Astrocyte (in vitro differentiated cells and primary cell): ENCODE data around the gene DBF4. TPM values are rescaled to one million over a fixed set of nuclear protein-coding genes. Genes with fewer than 3 reads are reported as not detected.
"Not testable (repeated sequence)": the region's sequence is repeated elsewhere in the genome, so short reads cannot be mapped to it uniquely, and the experiment has no call there.

Source experiments
- DNase-seq: peaks from one replicate; pipeline ENCODE4 v3.0.0-alpha.2; 2010; ENCODE audit warnings: low read depth
- FAIRE-seq: peaks from 2 replicates; lab custom pipeline; 2011; peaks lifted over from hg19 to GRCh38; lab: Jason Lieb, UNC
- H2AFZ ChIP-seq: 2 replicates; pipeline ENCODE4 v1.6.0; 2012; ENCODE audit warnings: low read depth, low read length, inconsistent platforms
- H3K27ac ChIP-seq: 2 replicates; pipeline ENCODE4 v1.5.1; 2011; ENCODE audit warnings: low read depth, low read length, inconsistent platforms
- H3K27me3 ChIP-seq: 2 replicates; pipeline ENCODE4 v1.6.0; 2011; ENCODE audit warnings: low read length, inconsistent platforms; ENCODE audit not compliant: insufficient read depth
- H3K36me3 ChIP-seq: 2 replicates; pipeline ENCODE4 v1.5.1; 2011; ENCODE audit warnings: low read length, inconsistent platforms; ENCODE audit not compliant: insufficient read depth
- H3K4me1 ChIP-seq: 2 replicates; pipeline ENCODE4 v1.5.1; 2011; ENCODE audit warnings: low read length, inconsistent platforms; ENCODE audit not compliant: insufficient read depth
- H3K4me2 ChIP-seq: 2 replicates; pipeline ENCODE4 v1.6.0; 2012; ENCODE audit warnings: low read length, inconsistent platforms
- H3K4me3 ChIP-seq: 2 replicates; pipeline ENCODE4 v1.5.1; 2011; ENCODE audit warnings: low read depth, mild to moderate bottlenecking, low read length, inconsistent platforms; ENCODE audit not compliant: insufficient read depth
- H3K79me2 ChIP-seq: 2 replicates; pipeline ENCODE4 v1.6.0; 2012; ENCODE audit warnings: mild to moderate bottlenecking, low read length, inconsistent platforms; ENCODE audit not compliant: insufficient read depth
- H3K9ac ChIP-seq: 2 replicates; pipeline ENCODE4 v1.6.0; 2012; ENCODE audit warnings: mild to moderate bottlenecking, low read length, inconsistent platforms
- H3K9me3 ChIP-seq: 2 replicates; pipeline ENCODE4 v1.5.1; 2012; ENCODE audit warnings: low read depth, mild to moderate bottlenecking, low read length, inconsistent platforms; ENCODE audit not compliant: insufficient read depth
- H4K20me1 ChIP-seq: 2 replicates; pipeline ENCODE4 v1.6.0; 2012; ENCODE audit warnings: low read length, inconsistent platforms; ENCODE audit not compliant: insufficient read depth
- H3K27ac Mint-ChIP-seq: one replicate; pipeline ENCODE4 v1.8.0; 2021; ENCODE audit warnings: mild to moderate bottlenecking, mixed read lengths; ENCODE audit not compliant: unreplicated experiment
- H3K27me3 Mint-ChIP-seq: one replicate; pipeline ENCODE4 v1.8.0; 2021; ENCODE audit warnings: low read depth, mixed read lengths; ENCODE audit not compliant: unreplicated experiment
- H3K36me3 Mint-ChIP-seq: one replicate; pipeline ENCODE4 v1.8.0; 2021; ENCODE audit warnings: low read depth, mixed read lengths; ENCODE audit not compliant: unreplicated experiment
- H3K4me1 Mint-ChIP-seq: one replicate; pipeline ENCODE4 v1.8.0; 2021; ENCODE audit warnings: low read depth, mixed read lengths; ENCODE audit not compliant: unreplicated experiment
- H3K4me3 Mint-ChIP-seq: one replicate; pipeline ENCODE4 v1.8.0; 2021; ENCODE audit warnings: mild to moderate bottlenecking, moderate library complexity, mixed read lengths; ENCODE audit not compliant: unreplicated experiment
- H3K9me3 Mint-ChIP-seq: one replicate; pipeline ENCODE4 v1.8.0; 2021; ENCODE audit warnings: mild to moderate bottlenecking, mixed read lengths; ENCODE audit not compliant: unreplicated experiment
- EZH2 ChIP-seq: IDR thresholded peaks from 2 replicates; pipeline ENCODE4 v1.6.1; 2012; ENCODE audit warnings: mild to moderate bottlenecking, low read length, inconsistent platforms; ENCODE audit not compliant: insufficient read depth
- total RNA-seq: library from RNA; stranded (reverse); gene quantifications from 2 replicates; pipeline ENCODE4 v1.2.1, GENCODE V29; 2021
- TF ChIP-seq, protein P1 (sequence below): IDR thresholded peaks from 2 replicates; pipeline ENCODE4 v1.5.1; 2011; ENCODE audit warnings: low read depth, mild to moderate bottlenecking, inconsistent platforms, low read length, moderate library complexity; ENCODE audit not compliant: insufficient read depth

DBF4 gene
- total RNA-seq, 1 donor from 2014 or later = 13.0 TPM

DNA sequence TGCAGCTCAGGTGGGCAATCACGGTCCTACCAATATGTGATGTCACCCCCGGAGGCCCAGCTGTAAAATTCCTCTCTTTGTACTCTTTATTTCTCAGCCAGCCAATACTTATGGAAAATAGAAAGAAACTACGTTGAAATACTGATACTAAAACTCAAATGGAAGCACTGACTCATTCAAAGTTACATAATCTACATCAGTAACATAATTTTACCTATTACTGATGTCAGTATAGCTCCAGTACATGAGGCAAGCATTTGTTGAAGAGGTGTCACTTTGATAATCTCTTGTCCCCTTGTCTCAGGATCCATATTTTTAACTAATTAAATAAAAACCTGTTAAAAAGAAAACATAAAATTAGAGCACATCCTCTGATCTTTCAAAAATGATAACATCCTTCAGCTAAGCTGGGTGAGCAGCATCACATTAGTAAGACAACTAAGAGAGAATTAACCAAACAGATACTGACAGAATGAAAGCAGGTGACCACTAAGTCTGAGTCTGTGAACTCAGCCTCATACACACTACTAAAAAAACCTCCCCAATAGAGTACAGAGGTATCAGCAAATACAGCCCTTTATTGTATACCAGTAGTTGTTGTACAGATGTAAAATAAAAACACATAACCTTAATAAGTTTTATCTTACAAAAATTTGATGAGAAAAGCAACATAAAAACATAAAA is 17.7 kb upstream of the DBF4 start:
- Mint-ChIP-seq H3K27ac (no peak overlapping the region), H3K4me1 (no peaks in the 10 kb centered on the region), H3K9me3 (peaks cover 4% of the 10 kb centered on the region), H3K27me3 (no peaks in the 10 kb centered on the region), H3K4me3 (no peak overlapping the region), H3K36me3 (peaks cover 4% of the 10 kb centered on the region)
- no peak for FAIRE-seq
- H3K9me3 ChIP-seq = no peaks in the 10 kb centered on the region
- H3K4me2 ChIP-seq = no peak overlapping the region
- no peak overlapping the region for H3K27ac ChIP-seq
- no peak for TF ChIP-seq EZH2
- TF ChIP-seq, protein P1, sequence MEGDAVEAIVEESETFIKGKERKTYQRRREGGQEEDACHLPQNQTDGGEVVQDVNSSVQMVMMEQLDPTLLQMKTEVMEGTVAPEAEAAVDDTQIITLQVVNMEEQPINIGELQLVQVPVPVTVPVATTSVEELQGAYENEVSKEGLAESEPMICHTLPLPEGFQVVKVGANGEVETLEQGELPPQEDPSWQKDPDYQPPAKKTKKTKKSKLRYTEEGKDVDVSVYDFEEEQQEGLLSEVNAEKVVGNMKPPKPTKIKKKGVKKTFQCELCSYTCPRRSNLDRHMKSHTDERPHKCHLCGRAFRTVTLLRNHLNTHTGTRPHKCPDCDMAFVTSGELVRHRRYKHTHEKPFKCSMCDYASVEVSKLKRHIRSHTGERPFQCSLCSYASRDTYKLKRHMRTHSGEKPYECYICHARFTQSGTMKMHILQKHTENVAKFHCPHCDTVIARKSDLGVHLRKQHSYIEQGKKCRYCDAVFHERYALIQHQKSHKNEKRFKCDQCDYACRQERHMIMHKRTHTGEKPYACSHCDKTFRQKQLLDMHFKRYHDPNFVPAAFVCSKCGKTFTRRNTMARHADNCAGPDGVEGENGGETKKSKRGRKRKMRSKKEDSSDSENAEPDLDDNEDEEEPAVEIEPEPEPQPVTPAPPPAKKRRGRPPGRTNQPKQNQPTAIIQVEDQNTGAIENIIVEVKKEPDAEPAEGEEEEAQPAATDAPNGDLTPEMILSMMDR = no peak
- DNase-seq = no peak
- H3K79me2 ChIP-seq = no peaks in the 10 kb centered on the region
- no peaks in the 10 kb centered on the region for H3K27me3 ChIP-seq
- peaks cover 11% of the 10 kb centered on the region for H3K36me3 ChIP-seq
- no peaks in the 10 kb centered on the region for H4K20me1 ChIP-seq
- H2AFZ ChIP-seq = no peak overlapping the region
- no peak overlapping the region for H3K4me3 ChIP-seq
- no peaks in the 10 kb centered on the region for H3K4me1 ChIP-seq
- no peak overlapping the region for H3K9ac ChIP-seq

DNA sequence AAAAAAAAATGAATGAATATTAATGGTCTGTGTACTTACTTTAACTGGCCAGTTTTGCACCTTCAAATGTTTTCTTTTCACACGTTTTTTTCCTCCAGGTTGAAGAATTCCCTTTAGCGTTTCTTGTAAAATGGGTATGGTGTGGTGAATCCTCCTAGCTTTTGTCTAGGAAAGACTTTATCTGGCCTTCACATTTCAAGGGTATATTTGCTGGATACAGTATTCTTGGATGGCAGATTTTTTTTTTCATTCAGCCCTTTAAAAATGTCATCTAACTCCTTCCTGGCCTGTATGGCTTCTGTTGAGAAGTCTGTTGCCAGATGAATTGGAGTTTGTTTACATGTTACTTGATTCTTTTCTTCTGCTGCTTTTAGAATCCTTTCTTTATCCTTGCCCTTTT is 10.2 kb upstream of the DBF4 start:
- TF ChIP-seq EZH2 = no peak
- TF ChIP-seq, protein P1 = no peak
- Histone ChIP-seq H2AFZ (no peak overlapping the region), H3K27me3 (no peaks in the 10 kb centered on the region), H3K9ac (no peak overlapping the region), H3K4me1 (no peaks in the 10 kb centered on the region), H3K36me3 (no peaks in the 10 kb centered on the region), H3K79me2 (peaks cover 18% of the 10 kb centered on the region), H4K20me1 (no peaks in the 10 kb centered on the region), H3K4me3 (no peak overlapping the region), H3K4me2 (no peak overlapping the region), H3K27ac (no peak overlapping the region), H3K9me3 (peaks cover 5% of the 10 kb centered on the region)
- Mint-ChIP-seq H3K4me3 (no peak overlapping the region), H3K9me3 (peaks cover 5% of the 10 kb centered on the region), H3K27ac (no peak overlapping the region), H3K4me1 (no peaks in the 10 kb centered on the region), H3K27me3 (no peaks in the 10 kb centered on the region), H3K36me3 (peaks cover 15% of the 10 kb centered on the region)
- FAIRE-seq = no peak
- DNase-seq = no peak

DNA sequence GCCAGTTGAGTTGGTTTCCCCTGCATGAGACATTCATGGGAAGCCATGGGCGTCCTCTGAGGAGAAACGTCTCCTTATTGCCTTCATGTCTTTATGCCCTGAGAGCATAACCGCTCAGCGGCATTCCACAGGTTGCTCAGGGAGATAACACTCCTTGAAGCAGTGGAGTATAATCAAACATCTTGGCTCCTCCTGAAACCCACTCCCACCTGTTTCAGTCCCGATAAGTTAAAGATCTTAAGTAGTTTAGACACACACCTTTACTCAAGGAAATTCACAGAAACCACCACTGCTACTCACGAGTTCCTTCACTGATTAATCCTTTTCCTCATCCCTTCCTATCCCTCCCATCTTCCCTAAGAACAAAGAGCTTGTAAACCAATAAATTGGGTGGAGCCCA is 9.8 kb upstream of the DBF4 start:
- H3K9ac ChIP-seq, H3K9me3 ChIP-seq, H3K27ac ChIP-seq, H3K27ac Mint-ChIP-seq, H3K27me3 Mint-ChIP-seq, H4K20me1 ChIP-seq, H3K4me1 Mint-ChIP-seq, H3K9me3 Mint-ChIP-seq, DNase-seq, H2AFZ ChIP-seq, H3K36me3 ChIP-seq, FAIRE-seq, H3K4me1 ChIP-seq, H3K4me3 ChIP-seq, H3K27me3 ChIP-seq, H3K4me3 Mint-ChIP-seq, H3K4me2 ChIP-seq: not testable (repeated sequence)
- H3K79me2 ChIP-seq = peaks cover 22% of the 10 kb centered on the region
- H3K36me3 Mint-ChIP-seq = peaks cover 15% of the 10 kb centered on the region
